HG02938 (cell line): ENCODE measurements around the gene ATP6V1G3.
"Not testable (repeated sequence)": the region's sequence is repeated elsewhere in the genome, so short reads cannot be mapped to it uniquely, and the experiment has no call there.

Source experiments
- ATAC-seq: cut with Tn5 transposase; IDR thresholded peaks from one replicate; pipeline ENCODE4 v1.9.1; 2021; ENCODE audit warnings: mild to moderate bottlenecking, moderate library complexity; ENCODE audit not compliant: unreplicated experiment

Gene ATP6V1G3

GRCh38 chr1:198543670-198544260 lies 3.3 kb upstream of the ATP6V1G3 start:
- peak; percentile 91 for ATAC-seq

- ATAC-seq, result no peak
Measured at GRCh38 chr1:198542632-198543031, 2.2 kb upstream of the ATP6V1G3 start.

- ATAC-seq, result no peak
Measured at GRCh38 chr1:198541737-198542136, 1.3 kb upstream of the ATP6V1G3 start.

- ATAC-seq, result no peak
Measured at GRCh38 chr1:198538579-198539364, 1.7 kb downstream of the ATP6V1G3 start.

- no peak for ATAC-seq
Measured at GRCh38 chr1:198535631-198536030, 4.8 kb downstream of the ATP6V1G3 start.

- ATAC-seq, result no peak
Measured at GRCh38 chr1:198534548-198535418, 5.7 kb downstream of the ATP6V1G3 start.

GRCh38 chr1:198531891-198532290 lies 8.6 kb downstream of the ATP6V1G3 start:
- no peak for ATAC-seq

- ATAC-seq, result no peak
Measured at GRCh38 chr1:198530953-198531352, 9.5 kb downstream of the ATP6V1G3 start.

- no peak for ATAC-seq
Measured at GRCh38 chr1:198529414-198529813, 11.1 kb downstream of the ATP6V1G3 start.

- no peak for ATAC-seq
Measured at GRCh38 chr1:198528364-198528763, 12.1 kb downstream of the ATP6V1G3 start.

- ATAC-seq, result no peak
Measured at GRCh38 chr1:198524556-198524955, 15.9 kb downstream of the ATP6V1G3 start.

- not testable (repeated sequence) for ATAC-seq
Measured at GRCh38 chr1:198524127-198524526, 16.4 kb downstream of the ATP6V1G3 start.

GRCh38 chr1:198523182-198523950 lies 17.1 kb downstream of the ATP6V1G3 start:
- no peak for ATAC-seq

GRCh38 chr1:198520524-198521254 lies 19.8 kb downstream of the ATP6V1G3 start:
- ATAC-seq, result peak; percentile 96

- no peak for ATAC-seq
Measured at GRCh38 chr1:198519639-198520501, 20.6 kb downstream of the ATP6V1G3 start.

- no peak for ATAC-seq
Measured at GRCh38 chr1:198517623-198518199, 22.8 kb downstream of the ATP6V1G3 start.

- no peak for ATAC-seq
Measured at GRCh38 chr1:198500096-198500495, 40.4 kb downstream of the ATP6V1G3 start.

GRCh38 chr1:198499588-198499987 lies 40.9 kb downstream of the ATP6V1G3 start:
- no peak for ATAC-seq

- ATAC-seq, result no peak
Measured at GRCh38 chr1:198498881-198499280, 41.6 kb downstream of the ATP6V1G3 start.
